GM19238 (cell line): ENCODE data around the gene PACS2.
"Not testable (repeated sequence)": the region's sequence is repeated elsewhere in the genome, so short reads cannot be mapped to it uniquely, and the experiment has no call there.

Experiments used
- DNase-seq: peaks from one replicate; pipeline ENCODE4 v3.0.0; 2011; ENCODE audit warnings: low spot score; ENCODE audit not compliant: insufficient read length

Gene PACS2

DNA sequence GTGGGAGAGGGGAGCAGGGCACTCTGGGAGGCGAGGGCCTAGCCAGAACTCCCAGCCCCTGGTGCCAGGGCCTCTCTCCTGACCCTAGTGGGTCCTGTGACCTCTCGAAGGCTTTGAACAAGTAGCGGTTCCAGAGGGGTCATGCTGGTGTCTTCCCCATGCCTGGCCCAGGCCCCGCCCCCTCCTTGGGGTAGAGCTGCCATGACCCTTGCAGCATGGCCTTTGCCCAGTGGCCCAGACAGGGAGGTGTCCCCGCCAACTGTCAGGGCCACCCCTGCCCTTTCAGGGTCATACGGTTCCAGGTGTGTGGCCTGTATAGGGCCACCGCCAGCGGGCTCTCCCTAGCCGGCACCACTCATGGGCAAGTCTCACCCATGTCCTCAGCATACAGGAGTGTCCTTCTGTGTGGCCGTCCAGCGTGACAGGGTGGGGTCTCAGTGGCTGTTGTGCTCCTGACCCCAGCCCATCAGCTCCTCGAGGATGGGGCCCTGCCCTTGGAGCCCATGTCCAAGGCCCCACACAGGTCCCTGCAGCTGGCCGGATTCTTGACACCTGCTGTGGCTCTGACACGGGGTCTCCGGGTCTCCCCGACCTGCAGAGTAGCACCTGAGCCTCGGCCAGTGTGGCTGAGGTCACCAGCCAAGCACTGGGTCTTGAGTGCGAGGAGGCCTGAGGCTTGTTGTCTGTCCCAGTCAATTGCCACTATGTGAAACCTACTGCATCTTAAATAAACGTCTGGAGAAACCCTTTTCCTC lies 34.6 kb downstream of the PACS2 start:
- DNase-seq = no peak

DNA sequence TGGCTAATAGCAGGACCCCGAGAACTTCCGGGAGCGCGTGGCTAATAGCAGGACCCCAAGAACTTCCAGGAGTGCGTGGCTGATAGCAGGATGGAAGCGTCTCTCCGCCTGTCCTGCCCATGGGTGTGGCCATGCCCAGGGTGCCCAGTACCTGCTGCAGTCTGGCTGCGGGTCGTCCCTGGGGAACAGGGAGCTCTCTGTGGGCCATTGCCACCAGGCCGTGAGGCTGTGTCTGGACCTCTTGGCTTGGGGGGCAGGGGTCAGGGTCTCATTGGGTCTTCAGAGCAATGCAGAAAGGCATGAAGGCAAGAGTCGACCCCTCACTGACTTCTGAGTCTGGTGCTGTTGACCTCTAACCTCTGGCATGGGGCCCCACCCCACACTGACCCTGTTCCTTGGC lies 35.4 kb downstream of the PACS2 start:
- no peak for DNase-seq

DNA sequence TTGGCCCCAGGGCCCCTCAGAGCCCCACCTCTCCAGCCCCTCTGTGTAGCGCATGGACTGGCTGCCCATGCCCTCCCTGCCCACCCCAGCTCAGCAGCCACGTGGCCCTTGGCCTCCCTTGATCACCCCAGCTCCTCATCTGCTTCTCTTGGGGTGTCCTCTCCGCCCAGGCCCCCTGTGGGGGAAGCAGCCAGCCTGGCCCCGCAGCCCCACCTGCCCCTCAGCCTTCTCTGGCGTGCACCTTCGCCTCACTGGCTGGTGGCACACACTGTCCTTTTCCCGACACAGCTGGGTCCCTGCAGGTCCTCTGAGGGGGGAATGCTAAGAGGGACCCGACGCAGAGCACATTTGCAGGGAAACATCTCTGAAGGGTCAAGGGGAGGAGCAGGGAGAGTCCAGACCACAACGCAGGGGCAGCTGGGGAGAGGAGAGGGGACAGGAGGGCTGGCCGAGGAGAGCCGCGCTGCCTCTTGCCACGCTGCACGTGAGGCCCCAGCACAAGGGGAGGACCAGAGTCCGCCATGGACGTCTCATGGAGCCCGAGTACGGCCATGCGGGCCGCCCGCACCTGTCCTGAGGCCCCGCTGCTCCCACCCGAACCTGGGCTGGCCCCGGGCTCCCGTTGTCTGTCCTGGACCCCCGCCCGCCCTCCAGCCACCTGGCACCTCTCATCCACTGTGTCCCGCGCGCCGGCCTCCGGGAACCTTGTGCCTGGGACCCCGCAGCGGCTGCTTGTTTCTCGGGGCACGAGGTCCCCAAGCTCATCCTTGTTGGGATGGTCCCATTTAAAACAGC lies 36.1 kb downstream of the PACS2 start:
- no peak for DNase-seq

DNA sequence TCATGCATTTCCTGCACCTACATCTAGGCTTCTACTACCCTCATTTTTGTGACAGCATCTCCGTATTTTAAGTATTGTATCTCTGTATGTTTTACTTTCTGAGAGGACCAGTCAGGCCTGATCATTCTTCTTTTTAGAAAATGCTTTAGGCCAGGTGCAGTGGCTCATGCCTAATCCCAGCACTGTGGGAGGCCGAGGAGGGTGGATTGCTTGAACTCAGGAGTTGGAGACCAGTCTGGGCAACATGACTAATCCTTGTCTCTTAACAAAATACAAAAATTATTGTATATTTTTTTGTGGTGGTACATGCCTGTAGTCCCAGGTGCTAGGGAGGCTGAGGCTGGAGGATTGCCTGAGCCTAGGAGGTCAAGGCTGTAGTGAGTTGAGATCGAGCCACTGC lies 36.9 kb downstream of the PACS2 start:
- no peak for DNase-seq

DNA sequence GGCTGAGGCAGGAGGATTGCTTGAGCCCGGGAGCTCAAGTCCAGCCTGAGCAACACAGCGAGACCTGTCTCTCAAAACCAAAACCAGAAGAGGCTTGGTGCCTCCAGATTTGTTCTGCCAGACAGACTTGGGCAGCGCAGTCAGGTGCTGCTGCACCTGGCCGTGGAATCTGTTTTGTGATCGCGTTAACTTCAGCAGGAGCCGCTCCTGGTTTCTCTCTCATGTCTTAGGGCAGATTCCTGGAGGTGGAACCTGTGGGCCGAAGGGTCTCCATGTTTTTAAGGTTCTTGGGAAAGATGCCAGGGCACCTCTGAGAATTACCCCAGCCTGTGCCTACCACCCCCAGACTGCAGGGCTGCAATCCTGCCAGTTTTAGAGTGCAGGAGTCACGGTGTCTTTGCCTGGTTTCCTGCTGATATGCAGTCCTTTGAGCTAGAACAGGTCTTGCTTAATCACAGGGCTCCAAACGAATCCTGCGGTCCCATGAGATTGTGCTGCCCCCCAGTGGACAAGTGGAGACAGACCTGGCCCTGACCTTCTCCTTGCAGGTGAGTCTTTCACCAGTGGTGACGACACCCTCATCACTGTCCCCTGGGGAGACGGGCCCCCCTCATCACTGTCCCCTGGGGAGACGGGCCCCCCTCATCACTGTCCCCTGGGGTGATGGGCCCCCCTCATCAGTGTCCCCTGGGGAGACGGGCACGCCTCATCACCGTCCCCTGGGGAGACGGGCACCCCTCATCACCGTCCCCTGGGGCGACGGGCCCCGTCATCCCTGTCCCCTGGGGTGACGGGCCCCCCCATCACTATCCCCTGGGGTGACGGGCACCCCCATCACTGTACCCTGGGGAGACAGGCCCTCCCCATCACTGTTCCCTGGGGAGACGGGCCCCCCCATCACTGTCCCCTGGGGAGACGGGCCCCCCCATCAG lies 37.6 kb downstream of the PACS2 start:
- peak; percentile 96 for DNase-seq

DNA sequence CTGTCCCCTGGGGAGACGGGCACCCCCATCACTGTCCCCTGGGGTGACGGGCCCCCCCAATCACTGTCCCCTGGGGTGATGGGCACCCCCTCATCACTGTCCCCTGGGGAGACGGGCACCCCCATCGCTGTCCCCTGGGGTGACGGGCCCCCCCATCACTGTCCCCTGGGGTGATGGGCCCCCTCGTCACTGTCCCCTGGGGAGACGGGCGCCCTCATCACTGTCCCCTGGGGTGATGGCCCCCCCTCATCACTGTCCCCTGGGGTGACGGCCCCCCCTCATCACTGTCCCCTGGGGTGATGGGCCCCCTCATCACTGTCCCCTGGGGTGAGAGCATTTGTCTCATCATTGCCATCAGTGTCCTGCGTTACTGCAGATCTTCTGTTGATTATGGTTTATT lies 38.6 kb downstream of the PACS2 start:
- no peak for DNase-seq

DNA sequence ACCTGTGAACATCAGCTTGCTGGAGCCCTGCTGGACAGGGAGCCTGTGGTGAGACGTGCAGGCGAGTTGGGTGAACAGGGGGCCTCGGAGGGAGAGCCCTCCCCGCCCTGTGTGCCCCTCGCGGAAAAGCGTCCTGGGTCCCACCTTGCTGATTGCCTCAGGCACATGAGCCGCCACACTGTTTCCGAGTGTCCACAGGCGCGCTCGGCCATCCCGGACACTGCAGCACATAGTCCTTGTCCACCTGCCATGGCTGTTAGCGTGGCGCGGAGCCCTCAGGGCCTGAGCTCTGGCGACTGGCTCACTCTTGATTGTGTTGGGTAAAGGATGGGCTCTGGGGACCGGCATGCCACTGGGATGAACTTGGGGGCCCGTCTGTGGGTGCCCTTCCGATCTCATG lies 40.0 kb downstream of the PACS2 start:
- DNase-seq = no peak

DNA sequence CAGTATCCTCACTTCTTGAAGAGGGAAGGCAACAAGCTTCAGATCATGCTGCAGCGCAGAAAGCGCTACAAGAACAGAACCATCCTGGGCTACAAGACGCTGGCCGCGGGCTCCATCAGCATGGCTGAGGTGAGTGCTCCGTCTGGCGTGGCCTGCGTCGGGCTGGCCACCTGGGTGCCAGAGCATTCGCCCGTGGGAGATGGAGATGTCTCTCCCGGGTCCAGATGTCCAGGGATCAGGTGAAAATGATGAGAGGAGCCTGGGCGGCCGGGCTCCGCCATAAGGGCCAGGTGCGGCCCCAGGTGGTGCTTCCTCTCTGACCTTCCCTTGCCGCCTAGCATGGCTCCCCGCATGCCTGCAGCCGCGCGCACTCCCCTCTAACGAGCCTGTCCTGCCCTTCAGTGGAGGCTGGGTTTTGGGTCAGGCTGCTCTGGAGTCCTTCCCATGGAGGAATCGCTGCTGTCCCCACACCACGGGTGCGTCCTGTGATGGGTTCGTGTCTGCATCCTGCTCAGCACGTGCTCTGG lies 40.6 kb downstream of the PACS2 start:
- DNase-seq = no peak

DNA sequence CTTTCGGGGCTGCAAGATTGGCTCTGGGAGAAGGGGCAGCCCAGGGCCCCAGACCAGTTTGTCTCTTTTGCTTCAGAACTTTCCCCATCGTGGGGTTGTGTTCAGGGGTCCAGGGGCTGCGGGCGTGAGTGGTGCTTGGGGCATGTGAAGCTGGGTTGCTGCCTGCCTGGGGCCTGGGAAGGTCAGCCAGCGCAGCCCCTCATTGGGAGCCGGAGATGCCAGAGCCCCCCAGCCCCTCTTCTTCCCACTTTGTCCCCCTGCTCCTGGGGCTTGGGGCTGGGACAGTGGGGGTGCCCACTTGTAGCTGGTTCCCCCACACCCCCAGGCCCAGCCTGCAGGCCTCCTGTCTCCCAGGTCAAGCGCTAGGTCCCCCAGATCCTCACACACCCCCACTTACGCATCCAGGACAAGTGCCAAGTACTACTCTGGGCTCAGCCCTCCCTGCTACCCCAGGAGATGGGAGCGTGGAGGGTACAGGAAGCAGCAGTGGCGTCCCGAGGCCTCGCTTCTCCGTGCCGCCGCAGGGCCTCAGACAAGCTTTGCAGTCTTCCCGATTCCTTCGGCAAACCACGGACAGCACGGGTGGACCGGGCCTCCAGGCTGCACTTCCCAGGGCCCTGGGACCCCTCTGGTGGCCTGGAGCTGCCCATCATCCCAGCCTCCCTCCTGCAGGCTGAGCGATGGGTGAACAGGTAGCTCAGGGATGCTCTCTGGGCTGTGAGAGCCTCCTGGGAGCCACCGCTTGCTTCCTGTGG lies 41.5 kb downstream of the PACS2 start:
- DNase-seq = no peak

DNA sequence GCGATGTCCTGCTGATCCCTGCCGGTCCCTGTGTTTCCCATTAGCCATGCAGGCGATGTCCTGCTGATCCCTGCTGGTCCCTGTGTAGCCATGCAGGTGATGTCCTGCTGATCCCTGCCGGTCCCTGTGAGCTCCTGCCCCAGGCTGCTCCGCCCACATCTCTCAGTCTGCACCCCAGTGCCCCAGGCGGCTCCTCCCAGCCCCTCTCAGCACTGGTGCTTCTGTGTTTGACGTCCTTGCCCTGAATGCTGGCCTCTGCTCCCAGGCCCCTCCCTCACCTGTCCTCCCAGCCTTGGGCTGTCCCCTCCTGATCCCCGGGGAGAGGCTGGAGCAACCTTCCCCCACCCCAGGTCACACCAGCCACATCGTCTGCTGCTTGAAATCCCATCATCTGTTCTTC lies 42.4 kb downstream of the PACS2 start:
- DNase-seq = no peak

DNA sequence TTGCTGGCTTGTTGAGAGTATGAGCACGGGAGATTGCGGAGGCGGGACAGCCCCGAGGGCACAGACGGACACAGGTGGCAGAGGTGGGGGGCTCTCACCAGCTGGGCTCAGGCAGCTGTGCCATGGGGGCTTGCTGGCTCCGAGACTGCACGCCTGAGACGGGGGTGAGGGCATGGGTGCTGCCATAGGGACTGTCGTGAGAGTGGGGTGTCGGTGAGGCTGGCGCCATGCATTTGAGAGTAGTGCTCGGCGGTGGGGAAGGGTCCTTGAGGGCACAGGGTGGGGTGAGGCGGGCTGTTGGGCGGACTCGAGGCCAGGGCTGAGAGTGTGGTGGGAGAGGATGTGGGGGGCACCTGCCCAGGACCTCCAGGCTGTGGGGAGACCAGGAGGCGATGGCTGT lies 43.1 kb downstream of the PACS2 start:
- DNase-seq = no peak

DNA sequence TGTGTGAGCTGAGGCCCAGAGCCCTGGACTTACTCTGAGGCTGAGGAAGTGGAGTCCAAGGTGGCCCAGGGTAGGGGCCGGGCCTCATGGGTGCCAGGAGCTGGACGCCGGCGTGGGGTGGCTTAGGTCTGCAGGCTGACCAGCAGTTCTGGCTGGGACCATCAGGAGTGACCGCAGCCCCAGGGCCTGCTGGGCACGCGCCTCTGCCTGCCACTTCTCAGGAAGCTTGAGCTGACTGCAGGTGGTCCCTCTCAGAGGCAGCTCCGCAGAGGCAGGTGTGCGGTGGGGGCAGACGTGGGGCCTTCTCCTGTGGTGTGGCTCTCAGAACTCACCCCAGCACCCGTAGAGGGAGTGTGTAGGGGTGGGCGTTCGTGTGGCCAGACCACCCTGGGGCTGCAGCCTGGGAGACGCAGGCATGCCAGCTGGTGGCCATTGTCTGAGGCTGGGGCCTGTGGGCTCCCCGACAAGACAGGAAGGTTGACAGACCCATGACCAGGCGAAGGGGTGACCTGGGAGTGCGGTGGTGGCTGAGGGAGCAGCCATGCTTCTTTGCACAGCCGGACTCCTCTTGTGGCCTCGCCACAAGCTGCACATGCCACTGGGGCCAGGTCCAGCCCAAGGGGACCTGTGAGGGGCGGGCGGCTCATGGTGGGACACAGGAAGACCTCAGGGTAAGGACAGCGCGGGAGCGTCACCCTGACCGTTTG lies 43.7 kb downstream of the PACS2 start:
- DNase-seq = no peak

DNA sequence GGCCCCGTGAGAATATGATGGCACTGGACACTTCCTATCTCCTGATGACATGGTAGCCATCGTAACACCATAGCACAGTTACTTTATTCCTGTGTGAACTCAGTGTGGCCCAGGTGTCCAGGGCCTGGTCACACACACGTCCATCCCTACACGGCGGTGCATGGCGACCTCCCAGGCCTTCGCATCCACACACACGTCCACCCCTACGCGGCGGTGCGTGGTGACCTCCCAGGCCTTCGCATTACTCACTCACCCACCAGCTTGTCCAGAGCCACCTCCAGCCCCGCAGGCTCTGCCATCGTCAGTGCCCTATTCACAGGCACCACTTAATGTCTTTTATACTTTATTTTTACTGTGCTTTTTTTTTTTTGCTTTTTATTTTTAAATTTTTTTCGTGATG lies 44.4 kb downstream of the PACS2 start:
- DNase-seq = no peak

DNA sequence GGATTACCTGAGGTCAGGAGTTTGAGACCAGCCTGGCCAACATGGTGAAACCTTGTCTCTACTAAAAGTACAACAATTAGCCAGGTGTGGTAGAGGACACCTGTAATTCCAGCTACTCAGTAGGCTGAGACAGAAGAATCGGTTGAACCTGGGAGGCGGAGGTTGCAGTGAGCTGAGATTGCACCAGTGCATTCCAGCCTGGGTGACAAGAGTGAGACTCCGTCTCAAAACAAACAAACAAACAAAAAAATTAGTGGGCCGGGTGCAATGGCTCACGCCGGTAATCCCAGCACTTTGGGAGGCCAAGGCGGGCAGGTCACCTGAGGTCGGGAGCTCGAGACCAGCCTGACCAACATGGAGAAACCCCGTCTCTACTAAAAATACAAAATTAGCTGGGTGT lies 46.9 kb downstream of the PACS2 start:
- not testable (repeated sequence) for DNase-seq

DNA sequence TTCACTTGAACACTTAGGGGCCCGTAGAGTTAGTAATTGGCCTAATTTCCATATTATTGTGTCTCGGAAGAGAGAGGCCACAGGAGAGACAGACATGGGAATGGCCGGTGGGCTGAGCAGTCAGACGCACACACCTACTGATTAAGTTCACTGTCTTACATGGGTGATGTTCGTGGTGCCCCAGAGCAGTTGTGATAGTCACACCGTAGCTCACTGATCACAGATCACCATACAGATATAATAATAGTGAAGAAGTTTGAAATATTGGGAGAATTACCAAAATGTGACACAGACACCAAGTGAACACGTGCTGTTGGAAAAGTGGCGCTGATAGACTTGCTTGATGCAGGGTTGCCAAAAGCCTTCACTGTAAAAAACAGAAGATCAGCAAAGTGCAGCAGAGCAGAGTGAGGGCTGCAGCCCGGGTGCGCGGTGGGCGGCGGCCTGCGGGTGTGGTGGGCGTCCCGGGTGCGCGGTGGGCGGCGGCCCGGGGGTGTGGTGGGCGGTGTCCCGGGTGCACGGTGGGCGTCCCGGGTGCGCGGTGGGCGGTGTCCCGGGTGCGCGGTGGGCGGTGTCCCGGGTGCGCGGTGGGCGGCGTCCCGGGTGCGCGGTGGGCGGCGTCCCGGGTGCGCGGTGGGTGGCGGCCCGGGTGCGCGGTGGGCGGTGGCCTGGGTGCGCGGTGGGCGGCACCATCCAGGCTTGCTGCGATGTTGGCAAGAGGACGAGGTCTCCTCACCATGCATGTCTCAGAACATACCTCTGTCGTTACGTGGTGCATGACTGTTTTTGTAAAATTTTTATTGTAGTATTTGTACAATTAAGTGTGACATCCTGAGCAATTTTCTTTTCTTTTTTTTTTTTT lies 49.5 kb downstream of the PACS2 start:
- no peak for DNase-seq

DNA sequence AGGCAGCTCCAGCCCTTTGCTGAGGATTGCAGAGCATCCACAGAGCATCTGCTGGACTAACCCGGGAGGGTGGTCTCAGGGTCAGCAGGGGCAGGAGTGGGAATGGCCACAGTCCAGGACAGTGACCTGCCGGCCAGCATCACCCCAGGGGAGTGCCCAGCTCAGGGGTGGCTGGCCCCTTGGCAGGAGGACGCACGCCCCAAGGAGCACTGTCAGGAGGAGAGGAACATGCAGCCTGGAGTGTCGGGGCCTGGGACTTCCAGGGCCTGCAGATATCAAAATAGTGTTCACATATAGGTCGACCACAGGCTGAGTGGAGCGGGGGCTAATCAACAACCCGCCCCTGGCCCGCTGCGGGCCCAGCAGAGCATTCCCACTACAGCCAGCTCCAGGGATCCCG lies 50.6 kb downstream of the PACS2 start:
- DNase-seq = no peak

DNA sequence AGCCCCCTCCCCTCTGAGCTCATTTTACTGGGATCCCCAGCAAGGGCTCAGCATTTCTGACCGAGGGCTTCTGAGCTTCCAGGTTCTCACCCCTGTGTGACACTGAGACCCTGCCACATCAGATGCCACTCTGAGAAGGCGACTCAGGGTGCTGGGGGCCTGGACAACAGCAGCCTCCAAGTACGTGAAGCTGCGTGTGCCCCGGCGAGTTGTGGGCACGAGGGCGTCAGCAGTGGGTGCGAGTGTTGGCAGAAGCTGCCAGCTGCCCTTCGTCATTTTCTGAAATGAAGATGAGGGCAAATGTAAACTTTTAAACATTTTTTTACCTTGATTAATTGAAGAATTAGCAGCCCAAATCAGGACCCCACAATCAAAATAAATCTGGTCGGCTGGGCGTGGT lies 51.1 kb downstream of the PACS2 start:
- no peak for DNase-seq

DNA sequence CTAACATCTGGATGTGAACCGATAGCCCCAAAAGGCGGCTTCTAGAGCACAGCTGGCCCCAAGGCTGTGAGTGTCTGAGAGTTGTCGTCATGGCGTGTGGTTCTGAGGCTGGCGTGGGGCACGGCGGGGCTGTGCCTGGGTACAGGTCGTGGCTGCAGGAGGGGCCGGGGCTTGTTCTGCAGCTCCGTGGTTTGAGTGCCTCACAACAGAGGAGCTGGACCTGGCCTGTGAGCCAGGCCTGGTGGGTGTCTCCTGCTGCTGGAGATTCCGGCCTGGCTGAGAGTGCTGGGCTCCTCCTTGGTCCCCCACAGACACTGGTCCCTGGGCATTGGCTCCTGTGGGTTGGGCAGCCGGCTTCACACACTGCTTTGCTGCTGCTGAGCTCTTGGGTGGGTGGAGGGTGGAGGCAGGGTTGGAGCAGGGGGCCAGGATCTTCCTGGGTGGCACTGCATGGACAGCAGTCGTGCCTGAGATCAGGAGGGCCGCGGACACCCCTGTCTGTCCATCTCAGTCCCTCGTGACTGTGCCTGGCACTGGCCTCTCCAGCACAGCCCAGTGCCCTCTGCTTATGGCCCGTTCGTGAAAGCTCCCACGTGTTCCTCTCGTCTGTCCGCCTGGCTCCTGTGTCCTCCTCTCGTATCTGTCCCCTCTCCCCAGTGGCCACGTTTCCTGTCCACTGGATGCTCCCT lies 52.0 kb downstream of the PACS2 start:
- no peak for DNase-seq
